Neutrophil (primary cell): ENCODE results near the gene ERAP2.

Experiments used
- H3K27ac ChIP-seq: fragments of 200-600 bp; sonication (generic); 2 replicates; pipeline ENCODE4 v1.5.1; 2016; ENCODE audit warnings: mild to moderate bottlenecking, moderate library complexity
- H3K27me3 ChIP-seq: fragments of 200-600 bp; sonication (generic); 2 replicates; pipeline ENCODE4 v1.6.0; 2016; ENCODE audit warnings: mild to moderate bottlenecking
- H3K36me3 ChIP-seq: fragments of 200-600 bp; sonication (generic); 2 replicates; pipeline ENCODE4 v1.5.1; 2017
- H3K4me1 ChIP-seq, 2 experiments: fragments of 200-600 bp in 1 of 2; sonication (generic) in 1 of 2; 1 replicate in 1 of 2; 2 replicates in 1 of 2; pipeline versions ENCODE4 v1.5.1 to v1.6.1; 2013 to 2016; ENCODE audit warnings: low read depth in 1 of 2, low read length in 1 of 2, mild to moderate bottlenecking in 1 of 2, moderate library complexity in 1 of 2; ENCODE audit not compliant: control insufficient read depth in 1 of 2, insufficient read depth in 1 of 2
- H3K4me3 ChIP-seq, 2 experiments: fragments of 200-600 bp in 1 of 2; sonication (generic) in 1 of 2; 1 replicate in 1 of 2; 2 replicates in 1 of 2; pipeline ENCODE4 v1.5.1; 2013 to 2016; ENCODE audit warnings: low read depth in 1 of 2, low read length in 1 of 2, mild to moderate bottlenecking in 1 of 2, moderate library complexity in 1 of 2
- H3K9me3 ChIP-seq: fragments of 200-600 bp; sonication (generic); 2 replicates; pipeline ENCODE4 v1.5.1; 2016
- TF ChIP-seq, protein P1 (sequence below): fragments of 200-600 bp; sonication (generic); IDR thresholded peaks from 2 replicates; pipeline ENCODE4 v1.5.1; 2016; ENCODE audit warnings: antibody characterized with exemption

The ERAP2 gene, protein sequence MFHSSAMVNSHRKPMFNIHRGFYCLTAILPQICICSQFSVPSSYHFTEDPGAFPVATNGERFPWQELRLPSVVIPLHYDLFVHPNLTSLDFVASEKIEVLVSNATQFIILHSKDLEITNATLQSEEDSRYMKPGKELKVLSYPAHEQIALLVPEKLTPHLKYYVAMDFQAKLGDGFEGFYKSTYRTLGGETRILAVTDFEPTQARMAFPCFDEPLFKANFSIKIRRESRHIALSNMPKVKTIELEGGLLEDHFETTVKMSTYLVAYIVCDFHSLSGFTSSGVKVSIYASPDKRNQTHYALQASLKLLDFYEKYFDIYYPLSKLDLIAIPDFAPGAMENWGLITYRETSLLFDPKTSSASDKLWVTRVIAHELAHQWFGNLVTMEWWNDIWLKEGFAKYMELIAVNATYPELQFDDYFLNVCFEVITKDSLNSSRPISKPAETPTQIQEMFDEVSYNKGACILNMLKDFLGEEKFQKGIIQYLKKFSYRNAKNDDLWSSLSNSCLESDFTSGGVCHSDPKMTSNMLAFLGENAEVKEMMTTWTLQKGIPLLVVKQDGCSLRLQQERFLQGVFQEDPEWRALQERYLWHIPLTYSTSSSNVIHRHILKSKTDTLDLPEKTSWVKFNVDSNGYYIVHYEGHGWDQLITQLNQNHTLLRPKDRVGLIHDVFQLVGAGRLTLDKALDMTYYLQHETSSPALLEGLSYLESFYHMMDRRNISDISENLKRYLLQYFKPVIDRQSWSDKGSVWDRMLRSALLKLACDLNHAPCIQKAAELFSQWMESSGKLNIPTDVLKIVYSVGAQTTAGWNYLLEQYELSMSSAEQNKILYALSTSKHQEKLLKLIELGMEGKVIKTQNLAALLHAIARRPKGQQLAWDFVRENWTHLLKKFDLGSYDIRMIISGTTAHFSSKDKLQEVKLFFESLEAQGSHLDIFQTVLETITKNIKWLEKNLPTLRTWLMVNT

DNA sequence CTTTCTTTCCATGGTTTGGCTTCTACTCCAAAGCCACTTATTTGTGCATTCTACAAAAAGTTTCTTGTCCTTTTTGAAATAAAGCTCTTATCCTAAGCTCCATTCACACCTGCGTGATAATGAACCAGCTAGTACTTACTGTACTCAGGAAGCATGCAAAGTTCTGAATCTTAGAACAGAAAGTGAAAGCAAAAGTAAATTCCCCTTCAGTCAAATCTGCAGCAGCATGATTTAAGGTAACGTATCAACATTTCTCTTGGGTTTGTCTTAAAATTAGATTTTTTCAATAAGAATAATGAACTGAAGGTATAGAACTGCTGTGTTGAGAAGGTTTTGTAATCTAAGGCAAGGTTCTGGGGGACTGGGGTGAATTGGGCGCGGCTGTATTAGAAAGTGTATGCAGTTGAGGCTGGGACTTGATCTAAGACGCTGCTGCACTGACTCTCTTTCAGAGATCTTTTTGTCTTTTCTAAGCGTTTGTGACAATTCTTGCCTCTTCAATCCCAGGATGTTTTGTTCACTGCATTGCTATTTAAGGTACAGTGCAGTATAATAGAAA, at the start of gene ERAP2:
Gene ERAP2 (plus strand): TSS at position 209 of the 559 bp plus-strand sequence. CDS start 3,186 bp downstream, outside the sequence.
- H3K27me3 ChIP-seq, result no peaks in the 10 kb centered on the region
- no peaks in the 10 kb centered on the region for H3K9me3 ChIP-seq
- peaks cover 36 to 38% of the 10 kb centered on the region in 2 experiments for H3K4me1 ChIP-seq
- H3K36me3 ChIP-seq, result no peaks in the 10 kb centered on the region
- H3K27ac ChIP-seq, result peak within 1 kb of the TSS; percentile 68
- TF ChIP-seq, protein P1, sequence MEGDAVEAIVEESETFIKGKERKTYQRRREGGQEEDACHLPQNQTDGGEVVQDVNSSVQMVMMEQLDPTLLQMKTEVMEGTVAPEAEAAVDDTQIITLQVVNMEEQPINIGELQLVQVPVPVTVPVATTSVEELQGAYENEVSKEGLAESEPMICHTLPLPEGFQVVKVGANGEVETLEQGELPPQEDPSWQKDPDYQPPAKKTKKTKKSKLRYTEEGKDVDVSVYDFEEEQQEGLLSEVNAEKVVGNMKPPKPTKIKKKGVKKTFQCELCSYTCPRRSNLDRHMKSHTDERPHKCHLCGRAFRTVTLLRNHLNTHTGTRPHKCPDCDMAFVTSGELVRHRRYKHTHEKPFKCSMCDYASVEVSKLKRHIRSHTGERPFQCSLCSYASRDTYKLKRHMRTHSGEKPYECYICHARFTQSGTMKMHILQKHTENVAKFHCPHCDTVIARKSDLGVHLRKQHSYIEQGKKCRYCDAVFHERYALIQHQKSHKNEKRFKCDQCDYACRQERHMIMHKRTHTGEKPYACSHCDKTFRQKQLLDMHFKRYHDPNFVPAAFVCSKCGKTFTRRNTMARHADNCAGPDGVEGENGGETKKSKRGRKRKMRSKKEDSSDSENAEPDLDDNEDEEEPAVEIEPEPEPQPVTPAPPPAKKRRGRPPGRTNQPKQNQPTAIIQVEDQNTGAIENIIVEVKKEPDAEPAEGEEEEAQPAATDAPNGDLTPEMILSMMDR, result no peak
- peak within 1 kb of the TSS; percentile 71 to 97 for H3K4me3 ChIP-seq

DNA sequence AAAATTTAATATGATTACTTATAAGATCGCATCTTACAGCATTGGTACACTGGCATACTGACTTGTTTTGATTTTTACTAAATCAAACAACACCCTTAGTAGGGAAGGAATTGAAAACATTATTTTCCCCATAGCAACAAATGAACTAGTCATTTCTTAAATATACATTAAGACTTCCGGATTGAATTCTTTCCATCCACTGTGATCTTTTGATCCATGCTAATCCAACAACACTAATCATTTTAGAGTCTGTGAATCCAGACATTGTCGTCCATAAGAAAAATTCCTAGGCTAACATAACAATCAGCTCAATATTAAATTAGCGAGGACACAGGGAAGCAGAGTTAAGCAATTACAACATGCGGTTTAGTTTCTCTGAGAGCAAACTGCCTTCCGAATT, 47.0 kb upstream of the ERAP2 start:
- H3K4me3 ChIP-seq, result no peak overlapping the region

DNA sequence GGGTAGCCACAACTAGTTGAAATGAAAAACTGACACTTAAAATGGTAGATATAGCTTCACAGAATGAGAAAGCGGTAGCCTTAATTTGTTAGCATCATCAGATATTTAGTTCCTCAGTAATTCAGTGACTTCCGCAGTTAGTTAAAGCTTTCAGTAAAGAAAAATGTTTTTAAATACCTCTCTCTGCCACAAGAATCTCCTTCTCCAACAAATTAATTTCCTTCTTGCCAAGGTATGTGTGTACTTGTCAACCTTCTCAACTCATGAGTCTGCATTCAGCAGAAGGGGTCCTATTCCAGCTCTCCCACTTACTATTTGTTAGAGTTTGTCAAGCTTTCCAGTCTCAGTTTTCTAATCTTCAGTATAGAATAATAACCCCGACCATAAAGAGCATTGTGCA, 42.3 kb upstream of the ERAP2 start:
- H3K4me1 ChIP-seq, result peaks cover 9 to 12% of the 10 kb centered on the region in 2 experiments
- H3K27ac ChIP-seq, result no peak overlapping the region
- no peaks in the 10 kb centered on the region for H3K36me3 ChIP-seq
- H3K4me3 ChIP-seq, result no peak overlapping the region
- no peaks in the 10 kb centered on the region for H3K27me3 ChIP-seq
- no peaks in the 10 kb centered on the region for H3K9me3 ChIP-seq
- TF ChIP-seq, protein P1, result no peak

More for the DNA sequence above, 47.0 kb upstream of the ERAP2 start:
- Histone ChIP-seq H3K27ac (no peak overlapping the region), H3K36me3 (no peaks in the 10 kb centered on the region), H3K4me1 (peaks cover 9 to 12% of the 10 kb centered on the region in 2 experiments), H3K27me3 (no peaks in the 10 kb centered on the region), H3K9me3 (no peaks in the 10 kb centered on the region)
- TF ChIP-seq, protein P1, result no peak

DNA sequence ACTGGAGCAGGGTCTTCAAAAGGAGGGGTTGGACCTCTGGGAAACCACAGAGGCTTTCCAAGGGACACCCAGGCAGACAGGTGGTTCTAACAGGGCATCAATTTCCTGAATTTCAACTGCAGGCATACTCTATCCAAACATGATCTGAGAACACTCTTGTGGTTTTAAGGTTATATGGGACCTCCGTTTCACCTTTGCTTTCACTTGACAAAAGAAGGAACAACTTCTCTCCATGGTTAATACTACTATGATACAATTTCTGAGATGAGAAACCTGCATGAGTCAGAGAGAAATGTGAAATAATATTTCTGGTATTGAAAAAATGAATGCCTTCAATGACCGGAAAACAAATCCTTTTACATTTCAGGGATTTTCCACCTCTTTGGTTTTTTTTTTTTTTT, 40.5 kb upstream of the ERAP2 start:
- no peaks in the 10 kb centered on the region for H3K36me3 ChIP-seq

DNA sequence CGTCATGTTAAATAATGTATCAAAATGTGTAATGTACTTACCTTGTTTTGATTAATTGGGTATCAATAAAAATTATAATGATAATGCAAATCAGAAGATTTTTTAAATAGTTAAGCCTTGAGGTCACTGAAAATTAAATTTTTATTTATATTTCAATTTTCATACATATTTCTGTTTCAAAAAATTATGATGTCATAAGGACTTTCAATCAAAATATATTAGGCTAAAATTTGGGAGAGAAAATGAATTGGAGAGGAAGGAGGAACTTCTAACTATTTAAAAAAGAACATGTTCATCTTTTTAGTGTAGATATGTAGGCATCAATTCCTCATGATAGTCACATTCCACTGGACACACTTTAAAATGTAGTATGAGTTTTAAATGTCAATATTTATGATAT, 39.5 kb upstream of the ERAP2 start:
- TF ChIP-seq, protein P1, result no peak
- no peaks in the 10 kb centered on the region for H3K36me3 ChIP-seq
- H3K27me3 ChIP-seq, result no peaks in the 10 kb centered on the region
- no peaks in the 10 kb centered on the region for H3K9me3 ChIP-seq
- no peak overlapping the region for H3K4me3 ChIP-seq
- no peaks in the 10 kb centered on the region for H3K4me1 ChIP-seq
- H3K27ac ChIP-seq, result no peak overlapping the region

More for the DNA sequence above, 40.5 kb upstream of the ERAP2 start:
- Histone ChIP-seq H3K27me3 (no peaks in the 10 kb centered on the region), H3K9me3 (no peaks in the 10 kb centered on the region), H3K4me1 (peaks cover 5 to 8% of the 10 kb centered on the region in 2 experiments), H3K4me3 (no peak overlapping the region), H3K27ac (no peak overlapping the region)
- TF ChIP-seq, protein P1, result no peak
